HG02610 (cell line): ENCODE measurements around the gene RALGAPA2.

Experiments used
- ATAC-seq: cut with Tn5 transposase; IDR thresholded peaks from one replicate; pipeline ENCODE4 v1.9.1; 2021; ENCODE audit warnings: mild to moderate bottlenecking, moderate library complexity; ENCODE audit not compliant: unreplicated experiment

RALGAPA2 gene

GRCh38 chr20:20443504-20443903 lies 268.9 kb downstream of the RALGAPA2 start:
- ATAC-seq, result no peak

- no peak for ATAC-seq
Measured at GRCh38 chr20:20442466-20442865, 270.0 kb downstream of the RALGAPA2 start.

GRCh38 chr20:20440886-20441658 lies 271.4 kb downstream of the RALGAPA2 start:
- ATAC-seq, result no peak

- ATAC-seq, result no peak
Measured at GRCh38 chr20:20440481-20440880, 272.0 kb downstream of the RALGAPA2 start.

GRCh38 chr20:20439602-20440190 lies 272.7 kb downstream of the RALGAPA2 start:
- no peak for ATAC-seq

- no peak for ATAC-seq
Measured at GRCh38 chr20:20437314-20437713, 275.1 kb downstream of the RALGAPA2 start.

- ATAC-seq, result no peak
Measured at GRCh38 chr20:20436689-20437088, 275.8 kb downstream of the RALGAPA2 start.

GRCh38 chr20:20435453-20435852 lies 277.0 kb downstream of the RALGAPA2 start:
- no peak for ATAC-seq

- ATAC-seq, result no peak
Measured at GRCh38 chr20:20432618-20433286, 279.7 kb downstream of the RALGAPA2 start.

GRCh38 chr20:20430066-20430465 lies 282.4 kb downstream of the RALGAPA2 start:
- no peak for ATAC-seq

GRCh38 chr20:20428067-20428466 lies 284.4 kb downstream of the RALGAPA2 start:
- no peak for ATAC-seq

GRCh38 chr20:20427227-20427864 lies 285.1 kb downstream of the RALGAPA2 start:
- ATAC-seq, result no peak

GRCh38 chr20:20426655-20426907 lies 285.9 kb downstream of the RALGAPA2 start:
- ATAC-seq, result no peak

GRCh38 chr20:20425823-20426654 lies 286.4 kb downstream of the RALGAPA2 start:
- peak; percentile 76 for ATAC-seq

- no peak for ATAC-seq
Measured at GRCh38 chr20:20423117-20423516, 289.3 kb downstream of the RALGAPA2 start.

- ATAC-seq, result no peak
Measured at GRCh38 chr20:20417876-20418676, 294.4 kb downstream of the RALGAPA2 start.

GRCh38 chr20:20415321-20415720 lies 297.1 kb downstream of the RALGAPA2 start:
- no peak for ATAC-seq

- no peak for ATAC-seq
Measured at GRCh38 chr20:20414640-20415220, 297.7 kb downstream of the RALGAPA2 start.

- no peak for ATAC-seq
Measured at GRCh38 chr20:20413810-20414281, 298.6 kb downstream of the RALGAPA2 start.

GRCh38 chr20:20412750-20413149 lies 299.7 kb downstream of the RALGAPA2 start:
- ATAC-seq, result no peak
